GM11168 (cell line): ENCODE data around the gene CD4.

ENCODE experiments used
- in situ Hi-C: fragments of 300-500 bp; cut with MboI; formaldehyde crosslinking; loops from one replicate; pipeline ENCODE4 v1.12.0; 2022; ENCODE audit warnings: low sequenced_read_pairs; ENCODE audit not compliant: unreplicated experiment

The CD4 gene

GRCh38 chr12:6764011-6764828, 25.1 kb upstream of the CD4 start:
- in situ Hi-C loops = no loop called here

- in situ Hi-C loops = no loop called here
Observed at GRCh38 chr12:6765048-6765633, 24.2 kb upstream of the CD4 start.

- in situ Hi-C loops = no loop called here
Observed at GRCh38 chr12:6765634-6766581, 23.4 kb upstream of the CD4 start, which contains the start of gene PTMS. PTMS (plus strand) TSS chr12:6766363; CDS start chr12:6766706, 343 bp downstream.

- in situ Hi-C loops = no loop called here
Observed at GRCh38 chr12:6766651-6767349, 22.5 kb upstream of the CD4 start.

- in situ Hi-C loops = no loop called here
Observed at GRCh38 chr12:6767353-6768319, 21.7 kb upstream of the CD4 start.

GRCh38 chr12:6768437-6768914, 20.9 kb upstream of the CD4 start:
- in situ Hi-C loops = no loop called here

- in situ Hi-C loops = no loop called here
Observed at GRCh38 chr12:6768990-6769389, 20.3 kb upstream of the CD4 start.

- in situ Hi-C loops = no loop called here
Observed at GRCh38 chr12:6769666-6770065, 19.7 kb upstream of the CD4 start.

- in situ Hi-C loops = no loop called here
Observed at GRCh38 chr12:6770094-6770493, 19.2 kb upstream of the CD4 start.

- in situ Hi-C loops = no loop called here
Observed at GRCh38 chr12:6770600-6770999, 18.7 kb upstream of the CD4 start.

GRCh38 chr12:6771091-6771495, 18.2 kb upstream of the CD4 start:
- in situ Hi-C loops = no loop called here

- in situ Hi-C loops = no loop called here
Observed at GRCh38 chr12:6771509-6772330, 17.6 kb upstream of the CD4 start.

- in situ Hi-C loops = no loop called here
Observed at GRCh38 chr12:6772331-6772695, 17.0 kb upstream of the CD4 start, which contains the start of gene LAG3. LAG3 (plus strand) TSS chr12:6772520; CDS start chr12:6772853, 333 bp downstream.

GRCh38 chr12:6772726-6773589, 16.4 kb upstream of the CD4 start:
- in situ Hi-C loops = no loop called here

- in situ Hi-C loops = no loop called here
Observed at GRCh38 chr12:6773590-6774351, 15.6 kb upstream of the CD4 start.

GRCh38 chr12:6774499-6775062, 14.7 kb upstream of the CD4 start:
- in situ Hi-C loops = no loop called here
